Stimulated activated CD8-positive, alpha-beta memory T cell treated with anti-CD3 and anti-CD28 coated beads, Interleukin-4, amount 100 ng/mL, for 4 hours (primary cell): ENCODE measurements around the gene MSANTD7.
A peak's percentile ranks its signal among the peaks of the same experiment; 100 is the strongest.
"Not testable (repeated sequence)": the region's sequence is repeated elsewhere in the genome, so short reads cannot be mapped to it uniquely, and the experiment has no call there.

Experiments used
- DNase-seq, 2 donors: peaks; one replicate each; pipeline ENCODE4 v3.0.0-alpha.2; 2020; ENCODE audit warnings: low read depth in 2 of 2, low spot score in 1 of 2

Gene MSANTD7

DNA sequence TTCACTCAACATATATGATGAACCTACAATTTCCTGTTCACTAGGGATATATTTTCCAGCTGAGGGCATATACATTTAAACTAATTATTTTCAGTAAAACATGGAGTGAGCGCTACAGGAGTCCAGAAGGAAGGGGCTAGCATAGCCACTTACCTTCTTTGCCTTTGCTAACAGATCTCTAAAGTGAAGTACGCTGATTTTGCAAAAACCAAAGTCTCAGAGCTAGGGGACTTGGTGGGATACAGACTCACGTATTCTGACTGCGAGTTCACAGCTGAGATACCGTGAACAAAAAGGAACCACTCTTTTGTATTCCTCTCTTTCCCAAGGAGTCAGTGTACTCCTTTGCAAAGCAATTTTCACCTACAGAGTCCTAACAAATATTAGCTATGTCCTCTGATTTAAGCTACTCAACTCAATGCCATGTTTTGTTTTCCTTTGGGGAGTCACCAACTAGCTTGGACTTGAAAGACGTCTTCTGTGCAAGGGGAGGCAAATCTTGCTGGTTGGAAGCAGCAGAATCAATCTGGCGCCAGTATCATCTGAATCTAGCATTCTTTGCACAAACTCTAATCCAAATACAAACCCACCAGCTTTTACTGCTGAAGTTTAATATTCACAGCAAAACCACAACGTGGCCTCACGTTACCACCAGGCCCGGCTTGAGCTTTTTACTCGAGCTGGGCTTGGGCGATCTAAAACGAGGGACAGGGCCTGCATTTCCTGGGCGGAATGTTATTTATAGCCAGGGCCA is 926 bp upstream of the MSANTD7 start:
- DNase-seq: no peak

DNA sequence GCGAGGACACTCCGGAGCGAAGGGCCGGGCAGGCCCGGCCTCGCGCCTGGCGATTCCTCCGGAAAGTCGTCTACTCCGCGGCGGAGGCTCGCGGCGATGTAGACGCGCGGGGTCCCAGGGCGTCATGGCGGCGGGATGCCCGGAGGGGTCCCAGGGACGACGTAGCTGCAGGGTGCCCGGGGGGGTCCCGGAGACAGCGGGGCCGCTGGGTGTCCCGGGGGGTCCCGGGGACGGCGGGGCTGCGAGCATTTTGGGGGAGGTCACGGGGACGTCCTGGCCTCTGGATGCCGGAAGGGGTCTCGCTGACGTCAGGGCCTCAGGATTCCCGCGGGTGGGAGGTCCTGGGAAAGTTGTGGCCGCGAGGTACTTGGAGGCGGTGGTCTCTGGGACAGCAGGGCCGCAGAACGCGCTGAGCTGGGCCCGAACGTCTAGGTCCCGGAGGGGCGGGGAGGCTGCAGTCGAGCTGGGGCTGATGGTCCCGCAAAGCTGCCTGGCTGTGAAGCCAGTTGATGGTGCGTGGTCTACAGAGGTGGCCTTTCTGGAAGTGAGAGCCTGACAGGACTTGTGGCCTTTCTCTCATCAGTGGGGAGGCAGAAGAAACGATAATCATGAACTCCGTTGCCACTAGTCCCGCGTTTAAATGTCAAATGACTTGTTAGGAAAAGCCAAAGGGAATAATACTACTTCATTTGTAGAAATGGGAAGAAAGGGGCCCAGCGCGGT is 637 bp downstream of the MSANTD7 start:
- DNase-seq: no peak

DNA sequence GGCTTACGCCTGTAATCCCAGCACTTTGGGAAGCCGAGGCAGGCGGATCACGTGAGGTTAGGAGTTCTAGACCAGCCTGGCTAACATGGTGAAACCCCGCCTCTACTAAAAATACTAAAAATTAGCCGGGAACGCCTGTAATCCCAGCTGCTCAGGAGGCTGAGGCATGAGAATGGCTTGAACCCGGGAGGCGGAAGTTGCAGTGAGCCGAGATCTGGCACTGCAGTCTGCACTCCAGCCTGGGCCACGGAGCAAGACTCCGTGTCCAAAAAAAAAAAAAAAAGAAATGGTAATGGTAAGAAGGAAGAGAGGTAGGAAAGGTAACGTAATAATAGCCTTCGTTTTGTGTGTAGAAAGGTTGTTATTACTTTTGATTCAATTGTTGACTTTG is 1.2 kb downstream of the MSANTD7 start:
- DNase-seq: no peak

DNA sequence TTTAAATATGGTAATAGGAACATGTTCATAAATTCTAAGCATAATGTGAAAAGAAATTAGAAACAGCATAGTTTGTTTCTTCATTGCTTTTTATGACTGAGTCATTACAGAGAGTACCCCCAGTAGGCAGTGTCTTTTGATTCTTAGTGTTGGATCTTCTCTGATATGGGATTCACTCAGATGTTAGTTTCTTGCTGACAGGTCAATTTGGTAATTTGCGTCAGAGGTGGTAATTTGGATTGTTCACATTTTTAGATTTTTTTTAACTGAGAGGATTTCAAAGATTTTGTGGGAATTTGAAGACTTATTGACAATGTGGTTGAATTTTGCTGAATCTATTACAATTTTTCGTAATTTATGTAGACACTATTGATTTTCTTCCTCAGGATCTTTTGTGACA is 2.1 kb downstream of the MSANTD7 start:
- DNase-seq: no peak

DNA sequence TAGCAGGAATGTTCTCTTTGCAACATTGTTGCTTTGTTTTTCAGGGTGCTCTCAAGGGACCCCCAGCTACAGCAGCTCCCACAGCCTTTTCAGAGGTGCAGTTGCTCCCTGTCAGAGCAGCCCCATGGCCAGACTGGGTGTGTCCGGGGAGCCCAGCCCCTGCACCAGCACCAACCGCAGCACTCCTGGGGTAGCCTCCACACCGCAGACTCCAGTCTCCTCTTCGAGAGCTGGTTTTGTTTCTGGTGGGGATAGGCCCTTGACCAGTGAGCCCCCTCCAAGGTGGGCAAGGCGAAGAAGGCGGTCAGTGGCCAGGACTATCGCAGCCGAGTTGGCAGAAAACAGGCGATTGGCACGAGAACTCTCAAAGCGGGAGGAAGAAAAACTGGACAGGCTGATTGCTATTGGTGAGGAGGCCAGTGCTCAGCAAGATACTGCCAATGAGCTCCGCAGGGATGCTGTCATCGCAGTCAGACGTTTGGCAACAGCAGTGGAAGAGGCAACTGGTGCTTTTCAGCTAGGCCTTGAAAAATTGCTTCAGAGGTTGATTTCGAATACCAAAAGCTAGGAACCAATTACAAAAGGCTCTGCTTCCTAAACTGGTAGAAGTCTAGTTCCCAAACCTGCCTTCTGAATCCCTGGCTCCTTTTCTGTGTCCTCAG is 5.4 kb downstream of the MSANTD7 start:
- no peak for DNase-seq

DNA sequence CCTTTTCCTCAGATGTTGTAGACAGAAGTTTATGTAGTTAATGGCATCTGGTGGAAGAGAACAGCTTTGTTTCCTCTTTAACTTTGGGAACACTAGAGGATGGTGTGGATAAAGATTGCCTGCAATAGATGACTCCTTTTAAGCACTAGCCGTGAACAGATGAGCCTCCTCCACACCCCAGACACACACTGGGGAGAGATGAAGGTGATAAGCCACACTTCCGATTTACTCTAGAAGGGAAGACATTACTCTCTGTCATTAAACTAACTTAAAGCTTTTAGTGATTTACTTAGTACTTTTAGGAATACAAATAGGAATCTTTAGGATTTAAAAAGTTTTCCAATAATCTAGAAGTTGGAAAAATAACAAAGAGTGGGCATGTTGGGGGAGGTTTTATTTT is 6.8 kb downstream of the MSANTD7 start:
- no peak for DNase-seq

DNA sequence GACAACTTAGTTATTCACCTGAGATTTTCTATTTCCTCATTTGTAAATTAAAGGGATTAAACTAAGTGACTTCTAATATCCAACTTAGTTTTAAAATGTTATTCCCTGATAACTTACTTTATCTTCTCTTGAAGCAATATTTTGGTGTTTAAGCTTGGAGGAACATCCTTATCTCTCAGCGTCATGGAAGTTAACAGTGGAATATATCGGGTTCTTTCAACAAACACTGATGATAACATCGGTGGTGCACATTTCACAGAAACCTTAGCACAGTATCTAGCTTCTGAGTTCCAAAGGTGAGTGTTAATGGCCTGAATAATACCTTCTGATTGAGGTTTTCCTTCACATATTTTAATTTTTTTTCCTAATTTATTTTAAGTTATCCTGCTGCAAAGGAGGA is 14.1 kb downstream of the MSANTD7 start:
- DNase-seq: no peak

DNA sequence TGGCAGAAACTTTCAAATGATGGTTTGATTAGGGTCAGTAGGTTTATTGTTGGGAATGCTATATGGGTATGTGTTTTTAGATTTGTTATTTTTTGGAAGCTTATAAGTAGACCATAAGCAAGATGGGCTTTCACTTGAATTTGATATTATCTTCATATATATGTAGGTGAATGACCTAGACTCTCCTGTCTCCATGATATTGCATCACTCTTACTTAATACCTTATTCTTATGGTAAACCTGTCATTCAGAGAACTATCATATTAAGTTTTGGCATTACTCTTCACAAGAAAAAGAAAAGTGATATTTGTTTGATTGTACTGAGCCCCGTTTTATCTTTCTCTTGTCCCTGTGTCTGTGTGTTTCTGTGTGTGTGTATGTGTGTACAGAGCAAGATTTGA is 17.3 kb downstream of the MSANTD7 start:
- no peak for DNase-seq

DNA sequence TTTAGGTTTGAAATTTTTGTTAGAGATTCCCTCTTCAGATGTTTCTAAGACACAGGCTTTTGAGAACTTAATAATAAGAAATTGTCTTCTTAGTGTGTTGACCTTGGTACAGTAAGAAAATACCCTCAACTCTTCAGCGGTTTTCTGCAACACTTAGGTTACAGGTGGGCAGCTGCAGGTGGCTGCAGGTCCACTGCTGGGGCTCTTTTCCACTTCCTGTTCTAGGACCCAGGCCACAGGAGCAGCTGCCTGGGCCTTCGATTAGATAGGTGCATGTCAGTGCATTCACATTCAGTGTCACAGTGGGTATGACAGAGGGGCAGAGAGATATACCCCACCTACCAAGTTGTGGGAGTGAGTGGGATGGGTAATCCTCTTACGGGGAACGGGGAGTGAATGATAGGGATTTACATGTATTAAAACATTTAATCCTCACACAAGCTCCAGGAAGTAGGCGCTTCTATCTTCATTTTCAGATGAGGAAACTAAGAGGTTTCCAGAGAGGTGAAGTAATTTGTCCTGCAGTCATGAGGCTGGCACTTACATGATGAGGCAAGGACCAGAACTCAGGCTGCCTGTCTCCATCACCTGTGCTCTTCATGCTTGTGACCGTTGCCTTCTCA is 20.3 kb downstream of the MSANTD7 start:
- DNase-seq: no peak

DNA sequence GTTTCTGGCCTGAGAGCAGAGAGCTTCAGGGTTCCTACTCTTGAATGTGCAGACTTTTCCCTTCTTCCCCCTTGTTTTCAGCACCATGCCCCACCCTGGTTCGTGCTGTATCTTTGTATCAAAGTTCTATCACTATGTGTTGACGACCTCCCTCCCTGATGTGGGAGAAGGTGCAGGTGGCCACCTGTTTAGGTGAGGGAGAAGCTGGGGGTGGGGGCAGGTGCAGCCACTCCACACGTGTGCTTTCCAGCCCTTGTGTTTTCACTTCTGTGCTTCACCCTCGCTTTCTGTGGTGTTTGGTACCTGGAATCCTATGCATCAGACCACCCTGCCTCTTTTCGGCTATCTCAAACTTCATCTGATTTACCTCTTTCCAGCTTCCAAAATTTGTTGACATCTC is 20.9 kb downstream of the MSANTD7 start:
- DNase-seq: no peak

DNA sequence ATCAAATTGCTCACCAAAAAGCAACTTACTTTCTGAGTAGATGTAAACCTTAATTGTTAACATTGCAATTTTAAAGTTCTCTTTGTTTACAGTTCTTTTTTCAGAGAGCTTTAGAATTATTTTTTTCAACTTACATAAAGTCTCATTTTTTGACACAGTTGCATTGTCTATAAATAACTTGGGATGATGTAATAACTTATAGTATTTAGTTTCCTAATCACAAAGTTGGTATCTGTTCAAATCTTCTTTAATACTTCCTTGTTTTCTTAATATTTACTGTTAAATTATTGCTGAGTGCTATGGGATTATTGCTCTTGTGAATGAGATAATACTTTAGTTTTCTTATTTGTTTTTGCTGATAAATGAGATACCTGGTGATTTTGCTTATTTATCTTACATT is 21.7 kb downstream of the MSANTD7 start:
- DNase-seq: no peak

DNA sequence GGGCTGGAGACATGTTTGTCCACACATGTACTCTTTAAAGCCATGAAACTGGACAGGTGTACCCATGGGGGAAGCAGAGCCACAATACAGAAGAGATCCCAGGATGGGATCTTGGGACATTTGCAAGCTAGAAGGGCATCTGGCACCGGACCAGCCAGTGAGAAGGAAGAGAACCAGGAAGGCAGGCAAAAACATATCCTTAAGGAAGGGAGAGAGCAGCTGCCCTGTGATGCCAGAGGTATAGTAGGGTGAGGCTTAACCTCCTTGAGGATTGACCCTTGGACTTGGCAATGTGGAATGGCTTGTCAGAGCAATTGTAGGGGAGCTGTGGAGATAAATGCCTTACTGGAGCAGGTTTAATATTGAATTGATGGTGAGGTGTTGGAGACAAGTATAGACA is 22.7 kb downstream of the MSANTD7 start:
- DNase-seq: no peak

DNA sequence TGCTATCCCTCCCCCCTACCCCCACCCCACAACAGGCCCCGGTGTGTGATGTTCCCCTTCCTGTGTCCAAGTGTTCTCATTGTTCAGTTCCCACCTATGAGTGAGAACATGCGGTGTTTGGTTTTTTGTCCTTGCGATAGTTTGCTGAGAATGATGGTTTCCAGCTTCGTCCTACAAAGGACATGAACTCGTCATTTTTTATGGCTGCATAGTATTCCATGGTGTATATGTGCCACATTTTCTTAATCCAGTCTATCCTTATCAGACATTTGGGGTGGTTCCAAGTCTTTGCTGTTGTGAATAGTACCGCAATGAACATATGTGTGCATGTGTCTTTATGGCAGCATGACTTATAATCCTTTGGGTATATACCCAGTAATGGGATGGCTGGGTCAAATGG is 26.4 kb downstream of the MSANTD7 start:
- not testable (repeated sequence) for DNase-seq

DNA sequence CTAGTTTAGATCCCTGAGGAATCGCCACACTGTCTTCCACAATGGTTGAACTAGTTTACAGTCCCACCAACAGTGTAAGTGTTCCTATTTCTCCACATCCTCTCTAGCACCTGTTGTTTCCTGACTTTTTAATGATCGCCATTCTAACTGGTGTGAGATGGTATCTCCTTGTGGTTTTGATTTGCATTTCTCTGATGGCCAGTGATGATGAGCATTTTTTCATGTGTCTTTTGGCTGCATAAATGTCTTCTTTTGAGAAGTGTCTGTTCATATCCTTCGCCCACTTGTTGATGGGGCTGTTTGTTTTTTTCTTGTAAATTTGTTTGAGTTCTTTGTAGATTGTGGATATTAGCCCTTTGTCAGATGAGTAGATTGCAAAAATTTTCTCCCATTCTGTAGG is 26.8 kb downstream of the MSANTD7 start:
- DNase-seq: not testable (repeated sequence)

DNA sequence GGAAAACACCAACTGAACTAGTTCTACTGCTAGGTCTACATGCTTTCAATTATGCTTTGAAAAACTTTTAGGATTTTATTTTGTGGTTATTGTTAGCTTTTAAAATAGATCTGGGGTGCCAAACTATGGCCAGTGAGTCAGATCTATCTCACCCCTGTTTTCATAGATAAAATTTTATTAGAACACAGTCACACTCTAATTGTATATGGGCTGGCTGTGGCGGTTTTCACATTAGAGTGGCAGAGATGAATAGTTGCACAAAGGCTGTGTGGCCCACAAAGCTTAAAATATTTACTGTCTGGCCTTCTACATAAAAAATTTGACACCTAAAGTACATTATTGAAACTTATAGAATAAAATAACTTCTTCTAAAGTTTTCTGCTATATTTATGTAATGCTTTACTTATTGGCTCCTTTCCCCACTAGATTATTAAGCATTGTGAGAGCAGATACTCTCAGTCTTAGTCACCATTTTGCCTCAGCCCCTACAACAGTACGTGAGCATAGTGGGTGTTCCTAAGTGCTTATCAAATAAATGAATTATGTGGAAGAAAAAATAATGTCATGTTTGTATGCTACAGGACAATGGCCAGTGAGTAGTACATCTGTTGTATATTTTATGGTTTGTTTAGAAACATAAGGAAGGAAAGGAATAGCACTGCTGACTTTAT is 35.1 kb downstream of the MSANTD7 start:
- DNase-seq: no peak

DNA sequence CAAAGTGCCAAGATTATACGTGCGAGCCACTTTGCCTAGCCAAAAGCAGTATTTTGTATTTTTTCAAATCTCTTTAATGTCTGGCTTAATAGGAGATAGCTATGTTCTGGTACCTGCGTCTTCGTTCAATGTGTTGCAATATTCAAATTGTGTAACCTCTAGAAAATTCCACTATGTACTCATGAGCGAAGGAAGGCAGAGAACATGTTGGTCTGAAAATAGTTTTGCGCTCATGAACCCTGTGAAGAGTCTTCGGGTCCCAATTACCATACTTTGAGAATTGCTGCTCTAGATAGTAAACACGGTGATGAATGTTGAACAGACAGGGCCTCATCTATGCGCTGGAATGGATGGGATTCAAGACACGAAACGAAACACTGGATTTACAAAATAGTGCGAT is 37.8 kb downstream of the MSANTD7 start:
- DNase-seq: no peak

DNA sequence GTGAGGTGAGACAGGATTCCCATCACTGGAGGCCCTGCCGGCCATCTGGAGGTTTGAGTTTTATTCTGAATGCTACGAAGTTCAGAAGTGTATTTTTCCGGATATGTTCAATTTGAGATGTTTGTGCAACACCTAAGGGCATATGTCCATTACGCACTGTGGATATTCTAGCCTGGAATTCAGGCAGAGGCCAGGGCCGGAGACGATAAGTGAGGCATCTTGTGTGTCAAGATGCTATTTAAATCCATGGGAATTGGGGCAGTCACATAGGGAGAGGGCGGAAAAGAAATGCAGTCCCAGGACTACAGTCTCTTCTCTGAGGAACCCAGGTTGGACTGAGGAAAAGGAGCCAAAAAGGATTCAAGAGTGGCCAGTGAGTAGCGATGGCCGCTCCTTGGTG is 38.7 kb downstream of the MSANTD7 start:
- DNase-seq: no peak

DNA sequence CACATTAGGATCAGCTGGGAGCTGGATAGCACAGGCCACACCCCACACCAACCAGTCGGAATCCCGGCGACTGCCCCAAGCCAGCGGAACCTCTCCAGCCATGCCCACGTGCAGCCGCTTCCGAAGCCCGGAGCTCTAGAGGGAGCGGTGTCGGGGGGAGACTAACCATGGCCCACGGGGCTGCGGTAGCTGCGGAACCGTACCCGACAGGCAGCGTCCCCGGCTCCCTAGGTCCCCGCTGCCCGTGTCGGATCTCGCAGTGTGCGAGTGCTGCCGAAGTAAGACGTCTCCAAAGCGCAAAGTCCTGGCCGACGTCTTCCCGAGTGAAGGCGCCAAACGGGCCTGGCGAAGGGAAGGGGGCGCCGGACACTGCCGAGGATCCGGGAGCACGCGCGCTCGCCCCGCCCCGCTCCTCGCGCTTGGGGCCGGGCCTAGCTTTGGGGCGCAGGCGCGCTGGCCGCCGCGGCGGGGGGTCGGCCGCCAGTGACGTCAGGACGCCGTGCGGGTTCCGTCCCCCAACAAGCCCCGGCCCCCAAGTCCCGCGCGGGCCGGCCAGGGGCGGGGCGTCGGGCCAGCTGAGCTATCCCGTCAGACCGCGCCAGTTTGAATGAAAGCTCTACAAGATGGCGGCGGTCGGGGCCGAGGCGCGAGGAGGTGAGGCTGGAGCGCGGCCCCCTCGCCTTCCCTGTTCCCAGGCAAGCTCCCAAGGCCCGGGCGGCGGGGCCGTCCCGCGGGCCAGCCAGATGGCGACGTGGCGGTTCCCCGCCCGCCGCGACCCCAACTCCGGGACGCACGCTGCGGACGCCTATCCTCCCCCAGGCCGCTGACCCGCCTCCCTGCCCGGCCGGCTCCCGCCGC is 40.4 kb downstream of the MSANTD7 start, which contains the start of gene SUV39H2:
TSS of gene SUV39H2 (plus strand) at position 601 of the 858 bp plus-strand sequence. CDS start at position 624, 23 bp downstream.
- DNase-seq: peak; percentile 81 to 87

DNA sequence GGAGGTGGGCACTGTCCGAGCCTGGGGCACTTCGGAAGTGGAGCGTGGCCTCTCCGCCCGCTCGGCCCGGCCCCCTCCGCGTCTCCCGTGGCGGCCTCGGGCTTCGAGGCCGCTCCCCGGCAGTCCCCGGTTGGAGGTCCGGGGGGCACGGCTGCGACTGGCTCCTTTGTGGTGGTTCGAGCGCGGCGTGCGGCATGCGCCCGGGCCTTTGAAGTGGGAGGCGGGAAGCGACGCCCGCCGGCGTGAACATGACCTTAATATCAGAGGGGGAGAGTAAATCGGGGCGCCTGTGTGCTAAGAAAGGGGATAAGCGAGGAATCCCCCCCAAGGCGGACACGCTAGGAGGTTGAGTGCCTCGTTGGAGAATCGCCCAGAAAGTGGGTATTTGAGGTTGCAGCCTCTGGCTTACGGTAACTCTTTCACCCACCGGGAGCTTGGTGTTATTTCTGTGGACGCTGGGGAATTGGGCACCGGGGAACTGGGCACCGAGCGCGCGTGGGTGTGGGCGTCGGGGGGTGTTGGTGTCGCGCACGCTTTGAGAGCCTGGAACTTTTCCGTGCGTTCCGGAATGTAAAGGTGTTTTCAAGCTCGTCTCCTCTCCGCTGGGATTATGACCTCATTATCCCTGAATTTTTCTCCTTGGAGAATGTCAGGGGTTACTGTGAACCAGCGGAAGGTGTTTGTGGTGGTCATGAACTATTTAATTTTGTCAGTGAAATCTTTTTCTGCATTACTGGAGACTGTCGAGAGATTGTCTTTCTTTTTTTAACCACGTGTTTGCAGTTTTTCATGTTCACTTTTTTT is 41.2 kb downstream of the MSANTD7 start:
- DNase-seq: no peak

DNA sequence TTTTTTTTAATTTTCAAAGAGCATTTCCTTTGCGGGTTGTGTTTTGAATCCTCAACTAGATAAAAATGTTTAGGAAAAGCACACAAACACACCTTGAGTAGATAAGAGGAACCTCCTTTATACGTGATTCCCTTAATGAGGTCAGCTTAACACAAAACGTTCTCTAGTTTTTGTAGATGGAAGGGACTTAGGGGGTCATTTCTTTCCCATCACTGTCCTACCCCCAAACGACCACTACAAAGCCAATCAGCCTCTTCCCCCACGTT is 41.8 kb downstream of the MSANTD7 start:
- no peak for DNase-seq
